SH-SY5Y (cell line): ENCODE measurements around the gene KLHL20.

ENCODE experiments used
- GATA2 ChIP-seq: IDR thresholded peaks from 2 replicates; pipeline ENCODE4 v1.6.1; 2011; ENCODE audit warnings: mild to moderate bottlenecking, low read depth, low read length
- GATA3 ChIP-seq: IDR thresholded peaks from 2 replicates; pipeline ENCODE4 v1.6.1; 2011; ENCODE audit warnings: low read depth, mild to moderate bottlenecking, low read length, moderate library complexity

DNA sequence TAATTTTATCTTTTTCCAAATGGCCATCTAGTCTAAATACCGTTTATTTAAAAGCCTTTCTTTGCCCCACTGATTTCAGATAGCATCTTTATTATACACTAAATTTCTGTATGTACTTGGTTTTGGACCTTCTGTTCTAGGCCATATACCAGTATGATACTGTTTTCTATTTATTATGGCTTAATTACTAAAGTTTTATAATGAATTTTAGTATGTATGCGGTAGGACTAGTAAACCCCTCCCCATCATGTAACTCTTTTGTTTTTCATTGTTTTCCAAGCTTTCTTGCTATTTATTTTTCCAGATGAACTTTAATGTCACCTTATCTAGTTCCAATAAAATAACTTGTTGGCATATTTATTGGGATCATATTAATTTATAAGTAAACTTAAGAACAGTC lies 29.9 kb downstream of the KLHL20 start:
- TF ChIP-seq GATA2 (no peak), GATA3 (no peak)
